Measurements from ENCODE around the gene ARMC3. TPM values are rescaled to one million over a fixed set of nuclear protein-coding genes. Genes with fewer than 3 reads are reported as not detected.

ARMC3 gene
- total and polyA plus RNA-seq, 9 of the 15 experiments (the other 6 are each of a cell fraction or from before 2014, with no cell fraction given): 0.33 to 1.1 (median 0.62) TPM

- TF ChIP-seq RERE (CRISPR knock-in tag; IDR thresholded peaks at IDR 0.05; ENCODE audit: borderline replicate concordance) (no peak), REST (IDR thresholded peaks at IDR 0.05; ENCODE audit: borderline replicate concordance) (peak; percentile 79; the same call in 1 of the 2 replicates), REST (CRISPR knock-in tag; IDR thresholded peaks at IDR 0.05; ENCODE audit: low read depth) (no peak), ZNF592 (IDR thresholded peaks at IDR 0.05) (0 out of 2 replicates have a peak, but pooled peaks have one; percentile 31), ZNF408 (CRISPR knock-in tag; IDR thresholded peaks at IDR 0.05; ENCODE audit: low read depth) (no peak)
These were observed 60.9 kb downstream of the ARMC3 start (continued) for GRCh38 chr10:22988581-22989360.

All from K562 (cell line).